Liver (tissue), 9 donors: ENCODE data around the gene C22orf31. TPM values are rescaled to one million over a fixed set of nuclear protein-coding genes. Genes with fewer than 3 reads are reported as not detected.

Experiments
- DNase-seq: peaks from one replicate; pipeline ENCODE4 v3.0.0-alpha.2; 2017; ENCODE audit warnings: low spot score
- H3K27ac ChIP-seq, 2 donors: one replicate each; pipeline ENCODE4 v1.7.0; 2013; ENCODE audit warnings: inconsistent platforms in 2 of 2, low read length in 2 of 2, control low read depth in 1 of 2, low read depth in 1 of 2, mild to moderate bottlenecking in 1 of 2
- H3K27me3 ChIP-seq, 4 donors: one replicate each; pipeline versions ENCODE4 v1.6.1 to v1.7.0; 2013; ENCODE audit warnings: low read length in 3 of 4, inconsistent platforms in 1 of 4, mild to moderate bottlenecking in 1 of 4, moderate library complexity in 1 of 4; ENCODE audit not compliant: control insufficient read depth in 4 of 4, insufficient read depth in 4 of 4
- H3K36me3 ChIP-seq, 4 donors: one replicate each; pipeline versions ENCODE4 v1.6.1 to v1.7.0; 2013; ENCODE audit warnings: low read length in 3 of 4, mild to moderate bottlenecking in 3 of 4, low read depth in 1 of 4, moderate library complexity in 1 of 4; ENCODE audit not compliant: control insufficient read depth in 4 of 4, insufficient read depth in 3 of 4
- H3K4me1 ChIP-seq, 4 donors: one replicate each; pipeline versions ENCODE4 v1.6.1 to v1.7.0; 2013; ENCODE audit warnings: low read length in 3 of 4, mild to moderate bottlenecking in 3 of 4, moderate library complexity in 1 of 4; ENCODE audit not compliant: control insufficient read depth in 4 of 4, insufficient read depth in 4 of 4
- H3K4me3 ChIP-seq, 3 donors: one replicate each; pipeline versions ENCODE4 v1.6.1 to v1.7.0; 2013; ENCODE audit warnings: low read length in 3 of 3, control low read depth in 1 of 3, low read depth in 1 of 3, mild to moderate bottlenecking in 1 of 3
- H3K9ac ChIP-seq, 2 donors: one replicate each; pipeline ENCODE4 v1.7.0; 2013; ENCODE audit warnings: low read length in 2 of 2, mild to moderate bottlenecking in 2 of 2, moderate library complexity in 2 of 2, control low read depth in 1 of 2, low read depth in 1 of 2
- H3K9me3 ChIP-seq, 4 donors: one replicate each; pipeline versions ENCODE4 v1.6.1 to v1.7.0; 2013; ENCODE audit warnings: low read length in 3 of 4; ENCODE audit not compliant: control insufficient read depth in 4 of 4
- ATF3 ChIP-seq: IDR thresholded peaks from 2 replicates; pipeline ENCODE4 v1.6.1; 2016; ENCODE audit warnings: antibody characterized with exemption
- CTCF ChIP-seq: fragments of 150-350 bp; IDR thresholded peaks from 2 replicates; pipeline ENCODE4 v1.5.1; 2017; ENCODE audit warnings: improper control_type of control experiment, low read depth, low read length; ENCODE audit not compliant: missing input control
- EGR1 ChIP-seq, 2 donors: IDR thresholded peaks; 2 replicates each; pipeline ENCODE4 v1.6.1; 2016 to 2018; ENCODE audit warnings: antibody characterized with exemption in 2 of 2, low read depth in 2 of 2
- FOXA1 ChIP-seq: IDR thresholded peaks from 2 replicates; pipeline ENCODE4 v1.6.1; 2016; ENCODE audit warnings: antibody characterized with exemption
- FOXA2 ChIP-seq: IDR thresholded peaks from 2 replicates; pipeline ENCODE4 v1.6.1; 2016; ENCODE audit warnings: antibody characterized with exemption
- HNF4A ChIP-seq, 2 donors: conservative IDR thresholded peaks; 2 replicates each; pipeline ENCODE4 v1.6.1; 2016; ENCODE audit warnings: antibody characterized with exemption in 2 of 2, mild to moderate bottlenecking in 2 of 2
- HNF4G ChIP-seq: IDR thresholded peaks from 2 replicates; pipeline ENCODE4 v1.6.1; 2016; ENCODE audit warnings: antibody characterized with exemption
- JUND ChIP-seq, 2 donors: IDR thresholded peaks; 2 replicates each; pipeline ENCODE4 v1.6.1; 2016; ENCODE audit warnings: antibody characterized with exemption in 2 of 2
- MAX ChIP-seq: IDR thresholded peaks from 2 replicates; pipeline ENCODE4 v1.6.1; 2016; ENCODE audit warnings: antibody characterized with exemption
- NR2F2 ChIP-seq: IDR thresholded peaks from 2 replicates; pipeline ENCODE4 v1.6.1; 2016; ENCODE audit warnings: antibody characterized with exemption
- RAD21 ChIP-seq, 2 donors: IDR thresholded peaks; 2 replicates each; pipeline ENCODE4 v1.6.1; 2016; ENCODE audit warnings: antibody characterized with exemption in 2 of 2, mild to moderate bottlenecking in 2 of 2
- REST ChIP-seq: IDR thresholded peaks from 2 replicates; pipeline ENCODE4 v1.6.1; 2016; ENCODE audit warnings: antibody characterized with exemption, mild to moderate bottlenecking
- RXRA ChIP-seq, 2 donors: IDR thresholded peaks; 2 replicates each; pipeline ENCODE4 v1.6.1; 2017 to 2018; ENCODE audit warnings: antibody characterized with exemption in 2 of 2, mild to moderate bottlenecking in 1 of 2
- SP1 ChIP-seq: IDR thresholded peaks from 2 replicates; pipeline ENCODE4 v1.6.1; 2018; ENCODE audit warnings: antibody characterized with exemption, mild to moderate bottlenecking
- TAF1 ChIP-seq: conservative IDR thresholded peaks from 2 replicates; pipeline ENCODE4 v1.6.1; 2016; ENCODE audit warnings: antibody characterized with exemption, mild to moderate bottlenecking
- YY1 ChIP-seq: IDR thresholded peaks from 2 replicates; pipeline ENCODE4 v1.6.1; 2016; ENCODE audit warnings: antibody characterized with exemption, mild to moderate bottlenecking
- ZBTB33 ChIP-seq: IDR thresholded peaks from 2 replicates; pipeline ENCODE4 v1.6.1; 2016; ENCODE audit warnings: antibody characterized with exemption
- WGBS: extraction: QIAGEN DNeasy Blood & Tissue Kit; methylation state at CpG from one replicate; pipeline ENCODE4 v1.1.7; 2013; 5-methylcytosine and 5-hydroxymethylcytosine counted together
- polyA plus RNA-seq, 2 donors: library from polyadenylated mRNA; stranded (reverse) in 1 of 2; unstranded in 1 of 2; fragments of 200-250 nt in 1 of 2; fragments of >200 nt in 1 of 2; fragmentation: Nextera tagmentation in 1 of 2; extraction: Ambion mirVana in 1 of 2; gene quantifications; one replicate each; pipeline versions ENCODE4 v1.2.1 to v1.2.3, GENCODE V29; 2013 to 2015
- total RNA-seq, 2 donors: library from RNA; depleted of rRNA; stranded (reverse); fragments of >200 nt; gene quantifications; one replicate each; pipeline ENCODE4 v1.2.3, GENCODE V29; 2014
- donor health status: healthy.
- donor health status: healthy.
- donor health status: healthy.
- donor health status: healthy.
- donor health status: healthy.

C22orf31 gene
- total and polyA plus RNA-seq, 4 donors = 0.14 TPM; not detected in 3

- Histone ChIP-seq H3K36me3 (peaks cover 0 to 28% (median 11%) of the 10 kb centered on the region in 4 donors), H3K9ac (no peak overlapping the region), H3K4me1 (peaks cover 0 to 20% (median 15%) of the 10 kb centered on the region in 4 donors), H3K4me3 (no peak overlapping the region), H3K9me3 (no peaks in the 10 kb centered on the region), H3K27me3 (no peaks in the 10 kb centered on the region), H3K27ac (peak overlapping the region; percentile 63 to 80)
- 69% methylated on average over 13 of the region's 13 CpGs for WGBS
- DNase-seq = no peak
- TF ChIP-seq RXRA (IDR thresholded peaks at IDR 0.05) (peak; percentile 82 to 83), RAD21 (IDR thresholded peaks at IDR 0.05) (peak in 1 of 2 donors; percentile 54), TAF1 (no peak), FOXA2 (no peak), ZBTB33 (no peak), FOXA1 (peak; percentile 34), HNF4A (conservative IDR thresholded peaks at IDR 0.05) (peak; percentile 87 to 92), EGR1 (IDR thresholded peaks at IDR 0.05; ENCODE audit: low read depth in 2 of 2) (peak in 1 of 2 donors; percentile 15), JUND (IDR thresholded peaks at IDR 0.05) (peak; percentile 92 to 94), NR2F2 (no peak), MAX (peak; percentile 60), ATF3 (peak; percentile 85), SP1 (peak; percentile 84), REST (no peak), CTCF (no peak), HNF4G (peak; percentile 77), YY1 (peak; percentile 75)
These were observed 16.9 kb downstream of the C22orf31 start for GRCh38 chr22:29044657-29045176.
